ENCODE data around the gene NPB.

Gene NPB

DNA sequence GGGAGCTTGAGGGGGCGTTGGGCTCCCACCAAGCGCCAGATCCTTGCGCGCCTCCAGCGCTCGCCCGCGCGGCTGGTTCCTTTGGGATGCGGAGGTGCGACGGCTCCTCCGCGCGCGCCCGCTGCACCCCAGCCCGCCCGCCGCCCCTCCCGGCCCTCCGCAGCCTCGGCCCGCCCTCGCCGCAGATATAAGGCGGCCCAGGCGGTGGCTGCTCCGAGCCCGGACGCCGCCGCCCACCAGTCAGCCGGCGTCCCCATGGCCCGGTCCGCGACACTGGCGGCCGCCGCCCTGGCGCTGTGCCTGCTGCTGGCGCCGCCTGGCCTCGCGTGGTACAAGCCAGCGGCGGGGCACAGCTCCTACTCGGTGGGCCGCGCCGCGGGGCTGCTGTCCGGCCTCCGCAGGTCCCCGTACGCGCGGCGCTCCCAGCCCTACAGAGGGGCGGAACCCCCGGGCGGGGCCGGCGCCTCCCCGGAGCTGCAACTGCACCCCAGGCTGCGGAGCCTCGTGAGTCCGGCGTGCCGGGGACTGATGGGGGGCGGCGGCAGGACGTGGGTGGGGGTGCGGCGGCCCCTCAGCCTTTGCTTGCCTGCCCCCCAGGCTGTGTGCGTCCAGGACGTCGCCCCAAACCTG, at the start of gene NPB:
NPB (plus strand) TSS at position 216 of the 630 bp plus-strand sequence; CDS start at position 256, 40 bp downstream.
- DNase-seq (ENCODE audit: low read depth) = no peak
- H3K4me3 ChIP-seq (ENCODE audit: low read depth, low read length) = no peak within 1 kb of the TSS

DNA sequence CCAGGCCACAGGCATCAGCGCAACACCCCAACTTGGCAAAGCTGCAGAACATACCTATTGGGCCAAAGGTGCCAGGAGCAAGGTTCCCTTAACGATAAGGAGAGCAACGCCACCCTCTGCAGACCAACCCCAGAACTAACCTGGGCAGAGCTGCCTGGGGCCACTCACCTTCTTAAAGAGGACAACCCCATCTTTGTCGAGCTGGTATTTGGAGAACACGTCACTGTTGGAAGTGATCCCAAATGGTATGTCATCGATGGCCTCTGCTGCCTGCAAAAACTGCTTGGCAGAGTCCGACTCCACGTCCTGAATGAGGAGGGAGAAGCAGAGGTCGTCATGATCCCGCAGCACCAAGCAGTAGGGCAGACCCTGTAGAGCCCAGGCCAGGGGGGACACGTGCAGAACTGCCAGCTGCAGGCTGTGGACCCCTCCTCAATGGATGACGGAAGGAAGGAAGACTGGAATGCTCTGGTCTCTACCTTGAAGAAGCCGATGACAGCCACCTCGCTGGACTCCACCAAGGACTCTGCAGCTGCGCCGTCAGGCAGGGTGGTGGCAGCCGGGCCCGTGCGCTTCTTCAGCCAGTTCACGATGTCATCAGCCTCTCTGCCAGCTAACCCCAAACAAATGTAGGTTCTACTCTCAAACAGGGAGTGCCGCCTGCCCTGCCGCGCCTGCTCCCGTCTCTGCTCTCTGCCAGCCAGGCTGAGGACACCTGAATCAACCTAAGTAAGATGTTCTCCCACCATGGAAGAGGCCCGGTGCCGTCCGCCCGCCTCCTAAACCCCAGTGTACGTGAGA, 46.9 kb upstream of the NPB start:
- no peak overlapping the region for H3K4me3 ChIP-seq (ENCODE audit: low read depth, low read length)
- no peak for DNase-seq (ENCODE audit: low read depth)
- TF ChIP-seq, protein P1, sequence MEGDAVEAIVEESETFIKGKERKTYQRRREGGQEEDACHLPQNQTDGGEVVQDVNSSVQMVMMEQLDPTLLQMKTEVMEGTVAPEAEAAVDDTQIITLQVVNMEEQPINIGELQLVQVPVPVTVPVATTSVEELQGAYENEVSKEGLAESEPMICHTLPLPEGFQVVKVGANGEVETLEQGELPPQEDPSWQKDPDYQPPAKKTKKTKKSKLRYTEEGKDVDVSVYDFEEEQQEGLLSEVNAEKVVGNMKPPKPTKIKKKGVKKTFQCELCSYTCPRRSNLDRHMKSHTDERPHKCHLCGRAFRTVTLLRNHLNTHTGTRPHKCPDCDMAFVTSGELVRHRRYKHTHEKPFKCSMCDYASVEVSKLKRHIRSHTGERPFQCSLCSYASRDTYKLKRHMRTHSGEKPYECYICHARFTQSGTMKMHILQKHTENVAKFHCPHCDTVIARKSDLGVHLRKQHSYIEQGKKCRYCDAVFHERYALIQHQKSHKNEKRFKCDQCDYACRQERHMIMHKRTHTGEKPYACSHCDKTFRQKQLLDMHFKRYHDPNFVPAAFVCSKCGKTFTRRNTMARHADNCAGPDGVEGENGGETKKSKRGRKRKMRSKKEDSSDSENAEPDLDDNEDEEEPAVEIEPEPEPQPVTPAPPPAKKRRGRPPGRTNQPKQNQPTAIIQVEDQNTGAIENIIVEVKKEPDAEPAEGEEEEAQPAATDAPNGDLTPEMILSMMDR (IDR thresholded peaks at IDR 0.05; ENCODE audit: low read depth, low read length, missing control alignments) = no peak

More for the DNA sequence above, at the start of gene NPB:
- TF ChIP-seq, protein P1 (IDR thresholded peaks at IDR 0.05; ENCODE audit: low read depth, low read length, missing control alignments) = no peak

DNA sequence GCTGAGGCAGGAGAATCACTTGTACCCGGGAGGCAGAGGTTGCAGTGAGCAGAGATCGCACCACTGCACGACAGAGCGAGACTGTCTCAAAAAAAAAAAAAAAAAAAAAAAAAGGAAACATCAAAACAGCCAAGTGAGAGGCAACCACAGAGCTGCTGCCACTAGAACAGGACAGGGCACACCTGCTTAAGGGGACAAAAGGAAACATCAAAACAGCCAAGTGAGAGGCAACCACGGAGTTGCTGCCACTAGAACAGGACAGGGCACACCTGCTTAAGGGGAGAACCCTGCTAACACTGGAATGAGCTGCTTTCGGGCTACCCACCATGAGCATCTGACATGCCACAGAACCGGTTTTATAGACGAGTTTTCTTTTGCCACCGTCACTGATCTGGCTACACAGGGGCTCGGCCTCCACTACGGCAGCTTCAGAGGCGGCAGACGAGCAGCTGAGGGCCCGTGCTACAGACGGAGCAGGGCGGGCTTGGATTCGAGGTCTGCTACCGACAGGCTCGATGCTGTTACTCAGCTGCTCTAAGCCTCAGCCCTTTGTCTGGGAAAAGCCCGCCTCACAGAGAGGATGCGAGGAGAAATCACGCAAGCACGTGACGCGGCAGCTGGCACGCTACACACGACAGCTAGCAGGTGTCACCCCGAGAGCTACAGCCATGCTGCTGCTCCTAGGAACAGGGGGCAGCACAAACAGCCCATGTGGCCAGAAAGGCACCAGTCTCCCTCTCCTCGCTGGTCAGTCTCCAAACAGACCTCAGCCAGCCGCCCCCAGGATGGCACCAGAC, 43.7 kb upstream of the NPB start:
- peak overlapping the region; percentile 84 for H3K4me3 ChIP-seq (ENCODE audit: low read depth, low read length)
- DNase-seq (ENCODE audit: low read depth) = no peak
- TF ChIP-seq, protein P1 (IDR thresholded peaks at IDR 0.05; ENCODE audit: low read depth, low read length, missing control alignments) = no peak

DNA sequence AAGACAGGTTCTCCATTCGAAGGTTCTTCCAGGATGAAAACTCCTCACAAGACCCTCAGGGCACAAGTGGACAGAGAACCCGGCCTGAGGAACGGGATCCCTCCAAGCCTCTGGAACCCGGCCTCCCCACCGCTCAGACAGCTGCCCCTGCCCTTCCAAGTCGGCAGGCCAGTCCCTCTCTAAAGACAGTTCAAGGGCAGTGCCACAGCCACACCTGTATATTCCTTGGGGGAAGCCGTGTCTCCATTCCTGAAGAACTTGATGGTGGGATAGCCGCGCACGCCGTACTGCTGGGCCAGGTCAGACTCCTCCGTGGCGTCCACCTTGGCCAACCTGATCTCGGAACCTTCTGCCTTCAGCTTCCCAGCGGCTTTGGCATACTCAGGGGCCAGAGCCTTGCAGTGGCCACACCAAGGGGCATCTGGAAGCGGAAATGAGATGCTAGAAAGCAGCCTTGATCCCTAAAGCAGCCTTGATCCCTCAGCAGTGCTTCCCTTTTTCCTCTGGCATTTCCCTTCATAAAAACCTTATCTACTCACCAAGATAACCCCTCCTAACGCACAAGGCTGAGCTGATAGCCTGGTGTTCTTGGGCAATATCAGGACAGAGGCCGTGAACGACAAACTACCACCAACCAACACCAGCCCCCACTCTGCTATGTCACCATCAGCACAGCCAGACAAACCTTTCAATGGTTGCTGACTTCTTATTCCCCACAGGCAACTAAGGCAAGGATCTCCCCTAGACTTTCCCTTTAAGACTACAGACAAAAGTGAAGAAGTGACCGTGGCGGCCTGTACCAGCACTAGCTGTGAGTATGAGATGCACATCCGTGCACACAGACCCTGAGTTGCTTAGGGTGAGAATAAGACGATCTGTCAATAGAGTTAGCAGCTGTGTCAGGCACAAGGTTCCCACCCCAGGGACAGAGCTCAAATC, 42.8 kb upstream of the NPB start:
- H3K4me3 ChIP-seq (ENCODE audit: low read depth, low read length) = peak overlapping the region; percentile 84
- no peak for DNase-seq (ENCODE audit: low read depth)
- TF ChIP-seq, protein P1 (IDR thresholded peaks at IDR 0.05; ENCODE audit: low read depth, low read length, missing control alignments) = no peak

DNA sequence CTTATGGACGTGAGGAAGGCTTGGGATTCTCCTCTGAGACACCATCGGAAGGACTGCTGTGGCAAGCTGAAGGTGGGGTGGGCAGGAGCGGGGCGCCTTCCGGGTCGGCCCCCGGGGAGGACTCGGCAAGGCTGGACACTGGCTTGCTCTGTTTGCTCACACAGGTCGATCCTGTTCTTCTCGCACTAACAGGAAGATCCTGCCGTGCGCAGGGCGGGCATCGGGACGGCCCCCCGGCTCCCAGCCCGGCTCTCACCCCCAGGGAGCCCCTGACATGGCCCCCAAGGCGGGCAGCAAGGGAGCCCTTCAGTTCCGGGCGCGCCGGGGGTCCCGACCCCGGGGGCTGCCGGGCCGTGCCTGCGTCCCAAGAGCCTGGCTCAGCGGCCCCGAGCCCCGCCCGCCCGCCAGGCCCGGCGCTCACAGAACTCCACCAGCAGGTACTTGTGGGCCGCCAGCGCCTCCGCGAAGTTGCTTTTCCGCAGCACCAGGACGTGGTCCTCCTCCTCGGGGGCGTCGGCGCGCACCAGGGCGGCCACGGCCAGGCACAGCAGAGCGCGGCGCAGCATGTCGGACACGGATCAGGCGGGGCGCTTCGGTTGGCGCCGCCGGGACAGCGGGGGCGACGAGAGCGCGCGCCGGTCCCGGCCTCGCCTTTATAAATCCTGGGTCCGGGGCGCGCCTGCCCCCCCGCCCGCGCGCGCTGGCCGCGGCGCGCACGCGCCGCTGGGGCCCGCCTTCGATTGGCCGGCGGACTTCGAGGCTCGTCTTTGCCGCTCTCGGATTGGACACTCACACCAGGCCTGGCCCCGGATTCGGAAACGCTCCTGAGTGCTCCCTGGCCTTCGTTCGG, 41.9 kb upstream of the NPB start, which contains the start of gene P4HB:
P4HB (minus strand) TSS at position 630 of the 850 bp plus-strand sequence; CDS start at position 566, 64 bp downstream.
- no peak for DNase-seq (ENCODE audit: low read depth)
- H3K4me3 ChIP-seq (ENCODE audit: low read depth, low read length) = peak within 1 kb of the TSS; percentile 87
- TF ChIP-seq, protein P1 (IDR thresholded peaks at IDR 0.05; ENCODE audit: low read depth, low read length, missing control alignments) = no peak
